ENCODE results near the gene LTBP1. TPM values are rescaled to one million over a fixed set of nuclear protein-coding genes. Genes with fewer than 3 reads are reported as not detected.

LTBP1 gene
- total and polyA plus RNA-seq, 10 of the 15 experiments (the other 5 are each of a cell fraction or from before 2014, with no cell fraction given) = 0.01 to 0.28 (median 0.12) TPM; not detected in 2

- Histone ChIP-seq H3K9me3 (replicated peaks; ENCODE audit: control insufficient read depth, insufficient read depth, low read length) (no peaks in the 10 kb centered on the region), H3K4me3 (no peak overlapping the region), H3K27me3 (replicated peaks in 1 of 2; ENCODE audit: control insufficient read depth in 2 of 2, insufficient read depth in 2 of 2, low read length in 1 of 2) (peaks cover 0 to 4% of the 10 kb centered on the region in 2 experiments; a peak in 2 of 4 replicates), H4K20me1 (ENCODE audit: control insufficient read depth, insufficient read depth) (no peaks in the 10 kb centered on the region), H3K27ac (ENCODE audit: control insufficient read depth, insufficient read depth) (no peak overlapping the region), H3K79me2 (ENCODE audit: control insufficient read depth, insufficient read depth, low read length) (no peaks in the 10 kb centered on the region), H3K9ac (ENCODE audit: control insufficient read depth, insufficient read depth, low read length) (no peak overlapping the region), H3K4me2 (ENCODE audit: control insufficient read depth, insufficient read depth) (no peak overlapping the region), H3K36me3 (ENCODE audit: control insufficient read depth in 2 of 2, insufficient read depth in 2 of 2, low read length in 1 of 2) (no peaks in the 10 kb centered on the region), H2AFZ (ENCODE audit: control insufficient read depth, low read depth, low read length) (no peak overlapping the region), H3K4me1 (ENCODE audit: control insufficient read depth, insufficient read depth, low read length) (no peaks in the 10 kb centered on the region)
- BruUV-seq (replicated peaks) = no TSS peak
- POLR2A ChIA-PET = no interaction called here
- no peak for DNase-seq (ENCODE audit: low read depth, low spot score)
- SMC1A ChIA-PET (ENCODE audit: uncharacterized antibody, unreplicated experiment) = interaction anchor here (1.0 kb wide), 1 partner anchor 29 kb away, joined by 4 read pairs; no protein-coding TSS in a partner anchor
- in situ Hi-C loops (cut with MboI) = no loop called here
- no peak for FAIRE-seq
- no peak for ATAC-seq
- CTCF ChIA-PET = no interaction called here
- RAD21 ChIA-PET (ENCODE audit: unreplicated experiment) = no interaction called here
- WGBS (ENCODE audit: insufficient coverage, insufficient replicate concordance, low lambda C conversion rate, missing lambda C conversion rate) = 34% methylated on average over 6 of the region's 6 CpGs
- intact Hi-C loops (cut with micrococcal nuclease; ENCODE audit: unreplicated experiment) = no loop called here
- TF ChIP-seq POLR2AphosphoS5 (IDR thresholded peaks at IDR 0.05; ENCODE audit: low read length) = no peak
Observed at GRCh38 chr2:33020883-33021282, 74.1 kb downstream of the LTBP1 start.

GRCh38 chr2:33021542-33022227, 74.9 kb downstream of the LTBP1 start:
- peaks cover 0 to 4% of the 10 kb centered on the region in 2 experiments; a peak in 2 of 4 replicates for H3K27me3 ChIP-seq (replicated peaks in 1 of 2; ENCODE audit: control insufficient read depth in 2 of 2, insufficient read depth in 2 of 2, low read length in 1 of 2)
- no peak for FAIRE-seq
- no peaks in the 10 kb centered on the region for H3K79me2 ChIP-seq (ENCODE audit: control insufficient read depth, insufficient read depth, low read length)
- no peak overlapping the region for H3K4me2 ChIP-seq (ENCODE audit: control insufficient read depth, insufficient read depth)
- H3K4me3 ChIP-seq = no peak overlapping the region
- in situ Hi-C loops (cut with MboI) (no loop called here), intact Hi-C loops (cut with micrococcal nuclease; ENCODE audit: unreplicated experiment) (no loop called here)
- POLR2A ChIA-PET = no interaction called here
- no peak for DNase-seq (ENCODE audit: low read depth, low spot score)
- H3K27ac ChIP-seq (ENCODE audit: control insufficient read depth, insufficient read depth) = no peak overlapping the region
- SMC1A ChIA-PET (ENCODE audit: uncharacterized antibody, unreplicated experiment) = interaction anchor here (1.0 kb wide), 1 partner anchor 30 kb away, joined by 4 read pairs; no protein-coding TSS in a partner anchor
- H2AFZ ChIP-seq (ENCODE audit: control insufficient read depth, low read depth, low read length) = no peak overlapping the region
- WGBS (ENCODE audit: insufficient coverage, insufficient replicate concordance, low lambda C conversion rate, missing lambda C conversion rate) = 26% methylated on average over 5 of the region's 5 CpGs
- ATAC-seq = no peak
- no peaks in the 10 kb centered on the region for H3K9me3 ChIP-seq (replicated peaks; ENCODE audit: control insufficient read depth, insufficient read depth, low read length)
- no peaks in the 10 kb centered on the region for H3K4me1 ChIP-seq (ENCODE audit: control insufficient read depth, insufficient read depth, low read length)
- no peaks in the 10 kb centered on the region for H3K36me3 ChIP-seq (ENCODE audit: control insufficient read depth in 2 of 2, insufficient read depth in 2 of 2, low read length in 1 of 2)
- no peaks in the 10 kb centered on the region for H4K20me1 ChIP-seq (ENCODE audit: control insufficient read depth, insufficient read depth)
- H3K9ac ChIP-seq (ENCODE audit: control insufficient read depth, insufficient read depth, low read length) = no peak overlapping the region
- no TSS peak for BruUV-seq (replicated peaks)
- RAD21 ChIA-PET (ENCODE audit: unreplicated experiment) = no interaction called here
- CTCF ChIA-PET = no interaction called here
- TF ChIP-seq HDGF (IDR thresholded peaks at IDR 0.05) = no peak
- no peak for TF ChIP-seq BMI1 (IDR thresholded peaks at IDR 0.05; ENCODE audit: borderline replicate concordance)
- TF ChIP-seq MEF2A (IDR thresholded peaks at IDR 0.05; ENCODE audit: insufficient read depth, low read depth, low read length) = no peak
- TF ChIP-seq NFYB (IDR thresholded peaks at IDR 0.05; ENCODE audit: insufficient read depth, low read depth, low read length) = no peak
- TF ChIP-seq RCOR1 (conservative IDR thresholded peaks at IDR 0.05; ENCODE audit: low read depth, low read length) = no peak
- TF ChIP-seq CHD2 (IDR thresholded peaks at IDR 0.05; ENCODE audit: borderline replicate concordance, low read depth, low read length) = no peak
- TF ChIP-seq, protein P1, sequence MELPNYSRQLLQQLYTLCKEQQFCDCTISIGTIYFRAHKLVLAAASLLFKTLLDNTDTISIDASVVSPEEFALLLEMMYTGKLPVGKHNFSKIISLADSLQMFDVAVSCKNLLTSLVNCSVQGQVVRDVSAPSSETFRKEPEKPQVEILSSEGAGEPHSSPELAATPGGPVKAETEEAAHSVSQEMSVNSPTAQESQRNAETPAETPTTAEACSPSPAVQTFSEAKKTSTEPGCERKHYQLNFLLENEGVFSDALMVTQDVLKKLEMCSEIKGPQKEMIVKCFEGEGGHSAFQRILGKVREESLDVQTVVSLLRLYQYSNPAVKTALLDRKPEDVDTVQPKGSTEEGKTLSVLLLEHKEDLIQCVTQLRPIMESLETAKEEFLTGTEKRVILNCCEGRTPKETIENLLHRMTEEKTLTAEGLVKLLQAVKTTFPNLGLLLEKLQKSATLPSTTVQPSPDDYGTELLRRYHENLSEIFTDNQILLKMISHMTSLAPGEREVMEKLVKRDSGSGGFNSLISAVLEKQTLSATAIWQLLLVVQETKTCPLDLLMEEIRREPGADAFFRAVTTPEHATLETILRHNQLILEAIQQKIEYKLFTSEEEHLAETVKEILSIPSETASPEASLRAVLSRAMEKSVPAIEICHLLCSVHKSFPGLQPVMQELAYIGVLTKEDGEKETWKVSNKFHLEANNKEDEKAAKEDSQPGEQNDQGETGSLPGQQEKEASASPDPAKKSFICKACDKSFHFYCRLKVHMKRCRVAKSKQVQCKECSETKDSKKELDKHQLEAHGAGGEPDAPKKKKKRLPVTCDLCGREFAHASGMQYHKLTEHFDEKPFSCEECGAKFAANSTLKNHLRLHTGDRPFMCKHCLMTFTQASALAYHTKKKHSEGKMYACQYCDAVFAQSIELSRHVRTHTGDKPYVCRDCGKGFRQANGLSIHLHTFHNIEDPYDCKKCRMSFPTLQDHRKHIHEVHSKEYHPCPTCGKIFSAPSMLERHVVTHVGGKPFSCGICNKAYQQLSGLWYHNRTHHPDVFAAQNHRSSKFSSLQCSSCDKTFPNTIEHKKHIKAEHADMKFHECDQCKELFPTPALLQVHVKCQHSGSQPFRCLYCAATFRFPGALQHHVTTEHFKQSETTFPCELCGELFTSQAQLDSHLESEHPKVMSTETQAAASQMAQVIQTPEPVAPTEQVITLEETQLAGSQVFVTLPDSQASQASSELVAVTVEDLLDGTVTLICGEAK (IDR thresholded peaks at IDR 0.05; ENCODE audit: borderline replicate concordance) = no peak
- no peak for TF ChIP-seq ATF3 (IDR thresholded peaks at IDR 0.05; ENCODE audit: borderline replicate concordance, extremely low read depth, low read depth, low read length)
- no peak for TF ChIP-seq TCF12 (IDR thresholded peaks at IDR 0.05; ENCODE audit: low read depth, low read length)
- no peak for TF ChIP-seq ZNF217 (IDR thresholded peaks at IDR 0.05)
- no peak for TF ChIP-seq POLR2AphosphoS5 (IDR thresholded peaks at IDR 0.05; ENCODE audit: low read length)
- no peak for TF ChIP-seq ZNF24 (IDR thresholded peaks at IDR 0.05)

Data from GM12878 (cell line).